GM12892 (cell line): ENCODE measurements around the gene CYBA.

Source experiments
- POLR2A ChIP-seq: IDR thresholded peaks from 2 replicates; pipeline ENCODE4 v1.6.1; 2011; ENCODE audit warnings: low read depth, low read length, control low read depth
- POLR2AphosphoS5 ChIP-seq: IDR thresholded peaks from 2 replicates; pipeline ENCODE4 v1.6.1; 2011; ENCODE audit warnings: low read depth, low read length, control low read depth
- TAF1 ChIP-seq: IDR thresholded peaks from 2 replicates; pipeline ENCODE4 v1.6.1; 2011; ENCODE audit warnings: low read depth, mild to moderate bottlenecking, control low read depth, low read length, borderline replicate concordance

DNA sequence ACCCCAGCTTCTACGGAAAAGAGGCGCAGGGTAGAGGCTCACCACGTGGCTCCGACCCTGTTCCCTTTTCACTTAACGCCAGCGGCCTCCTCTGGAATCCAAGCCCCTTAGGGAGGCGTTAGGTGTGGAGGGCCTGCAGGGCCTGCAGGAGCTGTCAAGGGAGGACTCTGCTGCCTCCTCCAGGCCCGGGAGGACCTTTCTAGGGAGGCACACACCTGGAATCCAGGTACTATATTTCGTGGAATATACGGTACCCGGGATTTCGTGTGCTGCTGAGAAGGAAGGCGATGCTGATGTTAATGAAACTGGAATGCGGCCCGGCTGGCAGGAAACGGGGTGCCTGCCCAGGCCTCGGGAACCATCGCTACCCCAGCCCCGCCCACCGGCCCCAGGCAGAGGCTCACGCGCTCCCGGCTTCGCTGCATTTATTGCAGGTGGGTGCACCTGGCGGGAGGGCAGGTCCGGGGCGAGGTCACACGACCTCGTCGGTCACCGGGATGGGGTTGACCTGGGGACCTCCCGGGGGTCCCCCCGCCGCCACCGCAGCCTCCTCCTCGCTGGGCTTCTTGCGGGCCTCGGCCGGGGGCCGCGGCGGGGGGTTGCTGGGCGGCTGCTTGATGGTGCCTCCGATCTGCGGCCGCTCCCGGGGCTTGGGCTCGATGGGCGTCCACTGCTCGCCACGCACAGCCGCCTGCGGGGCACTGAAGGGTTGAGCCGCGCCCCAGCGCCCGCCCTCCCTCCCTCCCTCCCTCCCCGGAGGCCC lies 7.8 kb downstream of the CYBA start:
- TF ChIP-seq TAF1: no peak
- TF ChIP-seq POLR2AphosphoS5: peak; percentile 38; the same call in 1 of the 2 replicates
- TF ChIP-seq POLR2A: no peak
